Endothelial cell of umbilical vein (primary cell): ENCODE results near the gene MRPL38. TPM values are rescaled to one million over a fixed set of nuclear protein-coding genes. Genes with fewer than 3 reads are reported as not detected.

Experiments used
- BruUV-seq: library from RNA; stranded (reverse); fragments of 400-500 nt; replicated peaks from 2 replicates; lab custom pipeline; 2021; lab: Mats Ljungman, UMichigan
- CTCF ChIA-PET: fragments of 300-600, 350-600 bp; sonication (Branson Sonifier 250); formaldehyde crosslinking; loops from one replicate; lab custom pipeline; 2021; ENCODE audit warnings: antibody characterized with exemption, inconsistent platforms; lab: Charles Lee
- POLR2A ChIA-PET: fragments of 300-600, 350-600 bp; sonication (Branson Sonifier 250); formaldehyde crosslinking; loops from one replicate; lab custom pipeline; 2021; ENCODE audit warnings: antibody characterized with exemption, inconsistent platforms; lab: Charles Lee
- DNase-seq: peaks from one replicate; pipeline ENCODE4 v3.0.0-alpha.2; 2011; ENCODE audit warnings: low read depth, low spot score
- FAIRE-seq: peaks from 2 replicates; lab custom pipeline; 2011; peaks lifted over from hg19 to GRCh38; lab: Jason Lieb, UNC
- H2AFZ ChIP-seq: 2 replicates; pipeline ENCODE4 v1.6.0; 2012; ENCODE audit warnings: low read depth, low read length, control low read depth, inconsistent platforms
- H3K27ac ChIP-seq: 2 replicates; pipeline ENCODE4 v1.5.1; 2011; ENCODE audit warnings: low read depth, mild to moderate bottlenecking, control low read depth, low read length, moderate library complexity; ENCODE audit not compliant: insufficient read depth
- H3K27me3 ChIP-seq, 2 experiments: 2 replicates each; pipeline versions ENCODE4 v1.6.0 to v1.6.1; 2011; ENCODE audit warnings: low read length in 2 of 2, mixed read lengths in 1 of 2; ENCODE audit not compliant: control insufficient read depth in 2 of 2, insufficient read depth in 2 of 2
- H3K36me3 ChIP-seq, 2 experiments: 2 replicates in 1 of 2; 3 replicates in 1 of 2; pipeline ENCODE4 v1.5.1; 2011; ENCODE audit warnings: low read length in 2 of 2, mild to moderate bottlenecking in 1 of 2, moderate library complexity in 1 of 2; ENCODE audit not compliant: control insufficient read depth in 2 of 2, insufficient read depth in 2 of 2; ENCODE audit errors: extremely low read depth in 1 of 2
- H3K4me1 ChIP-seq: 3 replicates; pipeline ENCODE4 v1.5.1; 2011; ENCODE audit warnings: mild to moderate bottlenecking, low read length; ENCODE audit not compliant: control insufficient read depth, insufficient read depth; ENCODE audit errors: extremely low read depth
- H3K4me2 ChIP-seq: 2 replicates; pipeline ENCODE4 v1.6.1; 2011; ENCODE audit warnings: low read length, control low read depth, mixed read lengths; ENCODE audit not compliant: insufficient read depth
- H3K4me3 ChIP-seq, 3 experiments: fragments of 200-600 bp in 1 of 3; sonication (generic), shearing (Covaris generic) in 1 of 3; replicated peaks in 1 of 3; 2 replicates each; pipeline ENCODE4 v1.5.1; 2011 to 2016; ENCODE audit warnings: control low read depth in 3 of 3, low read length in 3 of 3, mild to moderate bottlenecking in 2 of 3, inconsistent platforms in 1 of 3, low read depth in 1 of 3, moderate library complexity in 1 of 3; ENCODE audit not compliant: insufficient read depth in 1 of 3
- H3K79me2 ChIP-seq: 2 replicates; pipeline ENCODE4 v1.6.0; 2012; ENCODE audit warnings: low read length, inconsistent platforms; ENCODE audit not compliant: control insufficient read depth, insufficient read depth
- H3K9ac ChIP-seq: replicated peaks from 2 replicates; pipeline ENCODE3; 2011; ENCODE audit warnings: low read length, control low read depth; ENCODE audit not compliant: insufficient read depth; ENCODE audit errors: extremely low read depth
- H3K9me1 ChIP-seq: replicated peaks from 3 replicates; pipeline ENCODE4 v1.6.0; 2011; ENCODE audit warnings: mild to moderate bottlenecking, low read length; ENCODE audit not compliant: control insufficient read depth, insufficient read depth; ENCODE audit errors: extremely low read depth
- H3K9me3 ChIP-seq: replicated peaks from 2 replicates; pipeline ENCODE4 v1.5.1; 2012; ENCODE audit warnings: low read length, inconsistent platforms; ENCODE audit not compliant: control insufficient read depth, insufficient read depth
- H4K20me1 ChIP-seq: replicated peaks from 2 replicates; pipeline ENCODE3; 2011; ENCODE audit warnings: mild to moderate bottlenecking, low read length; ENCODE audit not compliant: control insufficient read depth, insufficient read depth; ENCODE audit errors: extremely low read depth
- EZH2 ChIP-seq: IDR thresholded peaks from 2 replicates; pipeline ENCODE4 v1.6.1; 2012; ENCODE audit warnings: borderline replicate concordance, low read depth, mild to moderate bottlenecking, moderate library complexity, low read length, inconsistent platforms; ENCODE audit not compliant: severe bottlenecking
- FOS ChIP-seq: IDR thresholded peaks from 2 replicates; pipeline ENCODE4 v1.6.1; 2011; ENCODE audit warnings: mild to moderate bottlenecking, low read length, moderate library complexity, borderline replicate concordance; ENCODE audit not compliant: insufficient read depth
- GATA2 ChIP-seq: IDR thresholded peaks from 2 replicates; pipeline ENCODE4 v1.7.0; 2011; ENCODE audit warnings: low read depth, mild to moderate bottlenecking, moderate library complexity, mixed read lengths, low read length; ENCODE audit not compliant: insufficient read length, insufficient read depth
- JUN ChIP-seq: IDR thresholded peaks from 2 replicates; pipeline ENCODE4 v1.6.1; 2011; ENCODE audit warnings: borderline replicate concordance, low read depth; ENCODE audit not compliant: insufficient read length, insufficient read depth
- MYC ChIP-seq: IDR thresholded peaks from one replicate; pipeline ENCODE4 v1.6.1; 2011; ENCODE audit warnings: mild to moderate bottlenecking, low read depth, low read length
- POLR2A ChIP-seq: IDR thresholded peaks from 2 replicates; pipeline ENCODE4 v1.6.1; 2012; ENCODE audit warnings: low read depth, mild to moderate bottlenecking, control low read depth, low read length
- POLR2AphosphoS5 ChIP-seq: IDR thresholded peaks from 2 replicates; pipeline ENCODE4 v1.6.1; 2012; ENCODE audit warnings: low read depth, mild to moderate bottlenecking, control low read depth, low read length, moderate library complexity; ENCODE audit not compliant: insufficient read depth
- dilution Hi-C: fragments of 300-500 bp; cut with MboI; formaldehyde crosslinking; loops from one replicate; pipeline ENCODE4 v1.15.0; 2019; ENCODE audit warnings: low sequenced_read_pairs; ENCODE audit not compliant: extremely low pct_ligation_motif_present
- intact Hi-C: fragments of 100-400 bp; cut with micrococcal nuclease; formaldehyde crosslinking; loops from one replicate; pipeline ENCODE4 v1.10.0; 2022
- polyA plus RNA-seq, 4 experiments: library from polyadenylated mRNA; depleted of rRNA in 3 of 4; stranded (reverse) in 3 of 4; unstranded in 1 of 4; fragments of >200 nt; gene quantifications; 2 replicates each; pipeline versions ENCODE4 v1.2.1 to v1.2.3, GENCODE V29; 2011 to 2012; ENCODE audit warnings: missing spikeins in 1 of 4
- total RNA-seq: library from RNA; stranded (reverse); gene quantifications from 2 replicates; pipeline ENCODE4 v1.2.3, GENCODE V29; 2021
- TF ChIP-seq, protein P1 (sequence below): IDR thresholded peaks from 2 replicates; pipeline ENCODE4 v1.6.1; 2011; ENCODE audit not compliant: insufficient read depth, insufficient read length
- TF ChIP-seq, protein P2 (sequence below), 2 donors: IDR thresholded peaks; 1 replicate in 1 of 2; 2 replicates in 1 of 2; pipeline ENCODE4 v1.5.1; 2011; ENCODE audit warnings: low read length in 2 of 2, mild to moderate bottlenecking in 2 of 2, moderate library complexity in 2 of 2, control low read depth in 1 of 2, inconsistent platforms in 1 of 2, low read depth in 1 of 2; ENCODE audit not compliant: insufficient read depth in 1 of 2; ENCODE audit errors: extremely low read depth in 1 of 2

MRPL38 gene
- total and polyA plus RNA-seq, 2 donors (not counting 3 experiments of a cell fraction or from before 2014, with no cell fraction given) = 82.7 to 93.8 TPM

DNA sequence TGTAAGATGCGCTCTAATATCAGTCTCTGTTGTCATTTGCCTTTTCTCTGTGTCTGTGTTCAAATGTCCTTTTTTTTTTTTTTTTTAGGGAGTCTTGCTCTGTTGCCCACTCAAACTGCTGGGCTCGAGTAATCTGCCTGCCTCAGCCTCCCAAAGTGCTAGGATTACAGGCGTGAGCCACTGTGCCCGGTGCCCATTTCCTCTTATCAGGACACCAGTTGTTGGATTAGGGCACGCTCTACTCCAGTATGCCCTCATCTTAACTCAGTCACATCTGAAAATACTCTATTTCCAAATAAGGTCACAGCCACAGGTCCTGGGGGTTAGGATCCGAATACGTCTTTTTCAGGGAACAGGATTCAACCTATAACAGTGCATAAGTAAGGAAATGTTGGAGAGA is 24.4 kb downstream of the MRPL38 start:
- FAIRE-seq (no peak), DNase-seq (no peak)
- Histone ChIP-seq H3K36me3 (peaks cover 0 to 4% of the 10 kb centered on the region in 2 experiments), H3K9ac (no peak overlapping the region), H3K9me1 (no peaks in the 10 kb centered on the region), H4K20me1 (no peaks in the 10 kb centered on the region), H3K4me1 (peaks cover 22% of the 10 kb centered on the region), H2AFZ (no peak overlapping the region), H3K9me3 (no peaks in the 10 kb centered on the region), H3K4me2 (no peak overlapping the region), H3K79me2 (peaks cover 6% of the 10 kb centered on the region), H3K27me3 (no peaks in the 10 kb centered on the region), H3K27ac (no peak overlapping the region), H3K4me3 (no peak overlapping the region)
- dilution Hi-C loops = no loop called here
- CTCF ChIA-PET = interaction anchor here (1.1 to 5.4 kb wide), 3 partner anchors 16 to 33 kb away, joined by 3 to 49 read pairs (median 4); partner anchors contain the start of genes TRIM65 and UNC13D
- no TSS peak for BruUV-seq
- POLR2A ChIA-PET = no interaction called here
- TF ChIP-seq JUN (no peak), POLR2A (no peak), EZH2 (no peak), MYC (no peak), POLR2AphosphoS5 (no peak), FOS (no peak), GATA2 (no peak)
- TF ChIP-seq, protein P1, sequence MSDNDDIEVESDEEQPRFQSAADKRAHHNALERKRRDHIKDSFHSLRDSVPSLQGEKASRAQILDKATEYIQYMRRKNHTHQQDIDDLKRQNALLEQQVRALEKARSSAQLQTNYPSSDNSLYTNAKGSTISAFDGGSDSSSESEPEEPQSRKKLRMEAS = no peak
- TF ChIP-seq, protein P2, sequence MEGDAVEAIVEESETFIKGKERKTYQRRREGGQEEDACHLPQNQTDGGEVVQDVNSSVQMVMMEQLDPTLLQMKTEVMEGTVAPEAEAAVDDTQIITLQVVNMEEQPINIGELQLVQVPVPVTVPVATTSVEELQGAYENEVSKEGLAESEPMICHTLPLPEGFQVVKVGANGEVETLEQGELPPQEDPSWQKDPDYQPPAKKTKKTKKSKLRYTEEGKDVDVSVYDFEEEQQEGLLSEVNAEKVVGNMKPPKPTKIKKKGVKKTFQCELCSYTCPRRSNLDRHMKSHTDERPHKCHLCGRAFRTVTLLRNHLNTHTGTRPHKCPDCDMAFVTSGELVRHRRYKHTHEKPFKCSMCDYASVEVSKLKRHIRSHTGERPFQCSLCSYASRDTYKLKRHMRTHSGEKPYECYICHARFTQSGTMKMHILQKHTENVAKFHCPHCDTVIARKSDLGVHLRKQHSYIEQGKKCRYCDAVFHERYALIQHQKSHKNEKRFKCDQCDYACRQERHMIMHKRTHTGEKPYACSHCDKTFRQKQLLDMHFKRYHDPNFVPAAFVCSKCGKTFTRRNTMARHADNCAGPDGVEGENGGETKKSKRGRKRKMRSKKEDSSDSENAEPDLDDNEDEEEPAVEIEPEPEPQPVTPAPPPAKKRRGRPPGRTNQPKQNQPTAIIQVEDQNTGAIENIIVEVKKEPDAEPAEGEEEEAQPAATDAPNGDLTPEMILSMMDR (IDR thresholded peaks at IDR 0.05; ENCODE audit: extremely low read depth in 1 of 2, insufficient read depth in 1 of 2, low read depth in 1 of 2, low read length in 2 of 2) = no peak
- intact Hi-C loops = no loop called here
